GM18861 (cell line): Measurements from ENCODE around the gene PARD3B.

Experiments
- ATAC-seq: cut with Tn5 transposase; IDR thresholded peaks from one replicate; pipeline ENCODE4 v1.9.1; 2021; ENCODE audit not compliant: unreplicated experiment

Gene PARD3B

DNA sequence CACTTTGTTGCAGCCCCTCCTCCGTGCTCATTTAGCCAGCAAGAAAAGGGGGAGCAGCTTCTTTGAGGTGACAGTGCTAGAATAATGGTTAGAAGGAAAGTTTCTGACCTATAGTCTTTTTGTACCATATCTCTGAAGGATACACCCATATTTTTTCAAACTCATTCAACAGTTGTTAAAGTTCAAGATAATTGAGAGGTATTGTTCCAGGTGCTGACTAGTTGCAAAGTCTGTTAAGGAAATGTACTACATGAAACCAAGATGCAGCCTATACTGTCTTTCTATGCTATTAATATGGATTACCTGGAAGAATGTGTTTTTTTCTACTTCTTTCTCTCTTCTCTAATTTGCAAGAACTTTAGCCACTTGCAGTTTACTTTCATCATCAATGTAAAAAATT lies 495.0 kb downstream of the PARD3B start:
- ATAC-seq = no peak

DNA sequence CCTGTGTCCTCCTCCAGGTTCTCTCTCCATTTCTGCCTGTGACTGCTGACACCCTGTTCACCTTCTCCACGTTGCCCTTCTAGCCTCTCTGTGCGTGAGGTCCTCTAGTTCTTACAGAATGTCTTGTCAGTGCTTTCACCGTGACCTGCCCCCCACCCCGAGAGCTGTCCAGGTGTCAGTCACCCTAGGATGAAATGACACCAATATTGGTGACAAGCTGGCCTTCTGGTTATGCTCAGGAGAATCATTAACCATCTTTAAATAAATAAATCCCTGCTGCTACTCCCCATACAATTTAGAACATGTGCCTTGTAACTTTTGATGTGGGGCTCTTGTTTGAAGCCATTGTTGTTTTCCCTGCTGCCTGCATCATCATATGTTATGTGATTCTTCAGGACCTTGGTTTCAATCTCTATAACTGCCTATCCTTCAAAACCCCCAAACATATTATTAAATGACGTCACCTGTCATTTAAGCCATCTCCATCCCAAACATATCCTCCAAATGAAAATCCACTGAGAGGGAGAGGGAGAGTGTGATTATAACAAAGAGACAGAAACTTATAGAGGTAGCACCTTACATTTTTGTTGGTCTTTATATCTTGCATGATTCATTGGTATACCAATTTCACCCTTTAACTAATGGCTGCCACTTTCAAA lies 496.3 kb downstream of the PARD3B start:
- no peak for ATAC-seq

DNA sequence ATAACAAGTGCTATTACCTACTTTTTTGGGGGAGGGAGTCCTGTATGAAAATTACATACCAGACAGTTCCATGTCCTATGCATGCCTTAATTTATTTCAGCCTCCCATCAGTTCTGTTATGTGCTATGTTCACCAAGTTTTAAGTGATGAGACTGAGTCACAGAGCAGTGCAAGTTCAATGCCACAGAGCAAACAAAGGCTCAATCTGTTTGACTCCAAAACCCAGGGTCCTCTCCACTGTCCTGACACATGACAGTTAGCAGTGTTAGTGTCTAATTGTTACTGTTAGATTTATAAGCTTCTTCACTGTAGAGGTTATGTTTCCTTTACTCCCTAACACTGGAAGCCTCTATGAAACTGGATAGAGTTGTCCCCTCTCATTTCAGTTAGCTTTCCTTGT lies 498.0 kb downstream of the PARD3B start:
- no peak for ATAC-seq

DNA sequence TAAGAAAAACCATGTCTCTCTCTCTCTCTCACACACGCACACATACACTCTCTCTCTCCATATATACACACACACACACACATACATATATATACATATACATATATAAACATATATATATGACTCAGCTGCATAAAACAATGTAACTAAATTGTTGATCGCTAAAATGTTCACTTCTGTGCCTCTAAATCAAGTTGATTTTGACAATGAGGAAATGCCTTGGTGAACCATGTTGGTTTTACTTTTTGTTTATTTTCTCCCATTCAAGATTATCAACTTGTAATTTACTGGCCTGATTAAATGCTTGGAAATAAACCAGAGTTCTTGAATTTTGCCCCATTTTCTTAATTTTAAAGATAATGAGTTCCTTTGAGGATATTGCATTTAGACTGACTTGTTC lies 500.4 kb downstream of the PARD3B start:
- ATAC-seq = no peak

DNA sequence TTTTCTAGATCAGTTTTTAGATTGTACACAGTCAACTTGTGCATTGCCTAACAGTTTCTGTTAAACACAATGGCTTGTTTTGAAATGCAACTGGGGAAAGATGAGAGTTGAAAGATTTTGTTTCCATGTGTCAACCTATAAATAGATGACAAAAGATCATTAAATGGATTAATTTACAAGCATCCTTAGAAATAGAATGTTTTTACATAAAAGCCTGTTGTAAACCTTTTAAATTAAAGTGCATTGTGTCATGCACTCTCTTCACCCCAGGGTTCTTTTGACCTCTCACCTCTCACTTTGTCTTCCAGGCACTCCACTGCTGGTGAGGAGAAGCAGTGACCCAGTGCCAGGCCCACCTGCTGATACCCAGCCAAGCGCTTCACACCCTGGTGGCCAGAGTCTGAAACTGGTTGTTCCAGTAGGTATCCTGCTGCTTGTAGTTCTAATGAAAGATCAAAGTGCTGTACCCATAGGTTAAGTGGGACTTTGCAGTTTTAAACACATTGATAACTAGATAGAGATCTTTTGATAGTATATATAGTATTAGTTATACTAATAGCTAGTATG lies 502.1 kb downstream of the PARD3B start:
- no peak for ATAC-seq

DNA sequence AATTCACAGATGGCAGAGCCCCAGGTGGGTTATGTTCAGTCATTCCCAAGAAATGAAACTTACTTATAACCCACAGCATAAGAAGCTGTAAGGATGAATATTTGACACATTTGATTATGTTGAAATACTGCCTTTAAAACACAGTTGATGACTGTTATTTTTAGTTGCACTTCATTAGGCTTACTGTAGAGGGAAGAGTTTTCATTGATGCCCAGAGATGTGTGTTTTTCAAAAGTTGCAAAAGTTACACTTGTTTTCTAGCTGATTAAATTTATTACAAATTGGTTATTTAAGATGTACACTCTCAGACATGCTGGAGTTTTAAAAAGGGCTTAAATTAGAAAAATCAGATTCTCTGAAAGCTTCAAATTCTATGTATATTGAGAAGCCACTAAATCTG lies 506.1 kb downstream of the PARD3B start:
- ATAC-seq = no peak

DNA sequence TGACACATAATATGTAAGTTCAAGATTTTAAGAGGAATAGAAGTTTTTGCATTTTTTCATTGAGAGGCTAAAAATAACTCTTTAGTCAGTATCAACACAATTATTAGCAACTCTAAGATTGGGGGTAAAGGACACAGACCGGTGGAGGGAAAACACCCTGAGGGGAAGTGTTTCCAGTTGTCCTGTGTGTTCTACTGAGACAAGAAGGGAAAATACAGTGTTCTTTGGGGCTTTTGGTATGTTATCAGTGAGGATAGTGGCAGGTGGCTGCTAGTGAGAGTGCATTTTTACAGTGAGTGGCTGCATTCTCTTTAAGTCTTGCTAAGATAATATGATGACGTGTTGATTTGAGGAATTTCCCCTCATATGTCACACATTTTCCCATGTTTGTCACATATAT lies 507.5 kb downstream of the PARD3B start:
- ATAC-seq = no peak

DNA sequence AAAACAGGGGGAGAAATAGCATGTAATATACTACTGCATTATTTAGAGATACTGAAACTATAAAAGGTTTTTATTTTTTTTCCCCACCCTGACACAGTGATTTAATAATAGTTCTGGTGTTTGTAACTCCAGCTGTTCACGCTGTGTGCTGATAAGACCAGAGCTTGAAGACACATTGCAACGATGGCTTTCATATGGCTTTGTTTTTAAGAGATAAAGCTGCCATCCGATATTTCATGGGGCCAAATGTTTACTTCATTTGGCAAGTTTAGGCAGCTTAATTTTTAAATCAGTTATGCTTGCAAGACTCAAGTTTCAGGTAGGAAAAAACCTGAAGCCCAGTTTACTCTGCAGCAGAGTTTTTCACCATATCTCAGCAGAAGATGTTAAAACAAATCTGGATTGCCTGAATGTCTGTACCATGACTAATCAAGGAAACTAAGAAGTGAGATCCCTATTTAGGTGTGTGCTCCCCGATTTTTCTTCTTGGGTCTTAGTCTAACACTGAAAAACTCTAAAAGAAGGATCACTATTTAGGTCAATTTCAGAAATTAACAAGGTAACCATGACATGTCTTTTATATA lies 508.6 kb downstream of the PARD3B start:
- ATAC-seq = no peak

DNA sequence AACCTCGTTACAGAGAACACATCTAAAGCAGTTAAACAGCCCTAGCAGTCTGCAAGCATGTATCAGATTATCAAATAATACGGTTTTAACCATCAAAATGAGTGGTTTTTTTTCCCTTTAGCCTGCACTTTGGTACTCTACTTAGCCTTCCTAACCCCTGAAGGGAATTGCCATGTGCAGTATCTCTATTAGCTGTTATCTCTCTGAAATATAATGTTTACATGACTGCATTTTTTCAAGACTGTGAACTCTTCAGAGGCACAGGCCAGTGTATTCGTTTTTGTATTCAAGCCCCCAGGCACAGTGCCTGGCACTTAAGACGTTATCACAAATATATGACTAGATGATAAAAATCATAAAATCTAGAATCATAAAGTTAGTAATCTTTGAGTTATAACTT lies 509.5 kb downstream of the PARD3B start:
- no peak for ATAC-seq

DNA sequence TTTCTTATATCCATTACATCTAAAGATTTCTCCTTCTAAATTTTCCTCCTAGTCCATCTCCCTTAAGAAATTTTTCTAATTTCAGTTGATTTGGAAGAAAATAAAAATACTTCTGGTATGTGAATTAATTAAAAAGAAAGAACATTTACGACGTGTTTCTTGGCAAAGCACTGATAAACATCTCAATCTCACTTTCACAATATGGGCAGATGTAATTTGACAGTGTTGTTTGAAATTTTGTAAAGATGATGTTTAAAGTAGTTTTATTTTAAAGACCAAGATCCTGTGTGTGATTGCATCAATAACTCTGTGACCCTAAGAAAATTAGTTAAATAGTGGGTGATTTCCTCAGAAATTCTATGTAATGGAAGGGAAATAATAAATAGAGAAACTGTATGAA lies 510.0 kb downstream of the PARD3B start:
- no peak for ATAC-seq

DNA sequence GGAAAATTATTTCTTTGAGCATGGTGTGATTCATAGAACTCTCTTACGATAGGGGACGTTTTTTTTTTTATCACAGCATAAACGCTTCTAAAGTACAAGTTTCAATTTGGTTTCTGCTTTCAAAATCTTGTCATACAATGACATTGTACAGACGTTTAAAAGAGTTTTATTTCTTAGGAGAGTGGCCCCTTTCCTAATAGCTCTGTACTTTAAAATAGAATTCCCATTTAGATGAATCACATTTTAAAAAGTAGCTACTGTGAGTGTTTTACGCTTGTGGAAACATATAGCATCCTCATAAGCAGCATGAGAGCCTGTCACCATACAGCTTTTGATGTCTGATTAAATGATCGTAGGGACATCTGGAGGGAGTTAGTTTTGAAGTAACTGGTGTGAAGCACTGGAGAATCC lies 510.9 kb downstream of the PARD3B start:
- no peak for ATAC-seq

DNA sequence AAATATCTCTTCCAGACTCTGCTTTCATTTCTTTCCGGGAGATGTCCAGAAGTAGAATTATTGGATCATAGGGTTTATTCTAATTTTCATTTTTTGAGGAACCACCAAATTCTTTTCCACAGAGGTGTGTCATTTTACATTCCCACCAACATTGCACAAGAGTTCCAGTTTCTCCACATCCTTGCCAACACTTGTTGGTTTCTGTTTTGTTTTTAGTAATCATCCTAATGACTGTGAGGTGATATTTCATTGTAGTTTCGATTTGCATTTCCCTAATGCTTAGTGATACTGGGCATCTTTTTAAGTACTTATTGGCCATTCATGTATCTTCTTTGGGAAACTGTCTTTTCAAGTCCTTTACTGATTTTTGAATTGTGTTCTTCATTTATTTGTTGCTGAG lies 513.1 kb downstream of the PARD3B start:
- ATAC-seq = no peak

DNA sequence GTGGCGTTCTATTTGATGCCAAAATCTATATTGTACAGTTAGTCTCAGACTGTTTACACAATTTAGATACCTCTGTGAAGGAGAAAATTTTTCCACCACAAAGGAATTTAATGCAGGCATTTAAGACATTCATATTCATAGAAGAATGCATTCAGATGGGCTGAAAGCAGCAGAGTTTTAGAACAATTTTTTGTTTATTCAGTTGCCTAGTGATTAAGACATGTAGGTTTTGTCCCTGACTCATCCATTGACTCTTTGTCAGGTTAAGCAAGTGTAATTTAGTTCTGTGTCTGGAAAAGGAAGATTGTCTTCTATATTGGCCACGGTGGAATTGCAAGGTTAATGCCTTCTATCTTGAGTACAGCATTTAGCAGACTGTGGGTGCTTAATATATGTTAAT lies 515.0 kb downstream of the PARD3B start:
- ATAC-seq = no peak

DNA sequence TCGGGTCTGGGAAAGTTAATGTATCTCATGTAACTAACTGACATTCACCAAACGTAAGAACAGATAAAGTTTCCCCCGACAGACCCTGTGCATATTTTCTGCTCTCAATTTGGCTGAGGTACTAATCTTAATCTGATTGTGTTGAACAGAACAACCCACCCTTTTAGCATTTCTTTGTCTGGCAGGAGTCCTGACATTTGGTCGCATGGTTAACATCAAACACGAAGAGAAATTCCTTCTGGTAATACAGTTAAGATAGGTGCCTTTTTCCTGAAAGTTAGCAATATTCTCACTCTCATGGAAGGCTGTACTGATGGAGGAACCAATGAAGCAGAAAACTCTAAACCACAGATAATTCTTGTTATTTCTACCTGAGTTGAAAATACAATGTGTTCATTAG lies 520.8 kb downstream of the PARD3B start:
- ATAC-seq = no peak

DNA sequence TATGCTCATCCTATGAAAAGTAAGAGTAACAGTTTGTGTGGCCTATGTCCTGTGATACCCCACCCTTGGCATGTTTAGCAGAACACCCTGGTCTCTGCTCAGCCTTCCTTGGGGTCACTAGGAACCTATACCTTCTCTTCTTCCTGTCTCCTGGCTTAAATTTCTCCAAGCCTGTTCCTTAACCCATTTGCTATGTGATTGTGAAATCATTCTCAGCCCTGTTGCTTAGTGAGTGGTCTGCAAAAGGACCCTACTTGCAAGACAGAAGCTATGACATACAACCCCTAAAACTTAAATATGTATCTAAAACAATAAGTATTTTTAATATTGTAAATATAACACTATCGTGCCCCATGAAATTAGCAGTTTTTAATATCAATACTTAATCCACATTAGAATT lies 524.7 kb downstream of the PARD3B start:
- ATAC-seq = no peak

DNA sequence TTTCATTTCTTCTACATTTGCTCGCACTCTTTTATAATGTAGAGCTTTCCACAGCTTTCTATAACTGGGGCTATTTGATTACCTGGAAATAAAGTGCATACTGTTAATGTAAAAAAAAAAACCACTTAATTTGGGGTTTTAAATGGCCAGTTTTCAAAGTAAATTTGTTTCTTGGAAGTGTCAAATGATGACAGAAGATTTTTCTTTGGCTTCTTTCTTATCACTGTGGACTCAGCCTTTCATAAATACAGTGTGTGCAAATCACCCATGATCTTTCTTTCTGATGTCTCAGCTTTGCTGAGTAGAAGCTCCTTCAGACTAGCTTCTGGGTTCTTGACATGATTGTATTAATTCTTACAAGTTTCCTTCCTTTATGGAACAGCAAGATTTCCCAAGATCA lies 525.6 kb downstream of the PARD3B start:
- no peak for ATAC-seq

DNA sequence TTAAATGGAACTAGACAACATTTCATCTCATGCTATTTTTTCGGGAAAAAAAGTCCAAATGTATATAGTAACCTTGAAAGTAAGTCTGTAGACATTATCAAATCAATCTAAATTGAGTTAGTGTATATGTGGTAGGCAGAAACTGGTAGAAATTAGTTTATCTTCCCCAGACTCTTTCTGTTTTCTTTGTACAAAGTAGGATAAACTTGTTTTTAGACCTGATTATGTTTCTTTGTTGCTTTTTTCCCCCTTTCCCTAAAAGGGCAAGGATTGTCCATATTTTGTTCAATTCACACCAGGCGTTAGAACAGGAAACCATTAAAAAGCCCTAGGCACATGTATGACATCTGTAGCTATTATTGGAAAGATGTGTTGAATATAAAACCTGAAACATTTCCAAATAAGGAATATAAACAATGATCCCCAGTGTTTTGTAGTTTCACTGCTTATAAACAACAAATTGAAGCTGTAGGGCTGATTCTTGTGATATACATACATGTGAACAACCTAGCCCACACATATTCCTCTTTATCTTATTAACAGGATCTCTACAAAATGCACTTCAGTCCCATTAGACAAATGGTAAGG lies 528.3 kb downstream of the PARD3B start:
- no peak for ATAC-seq

DNA sequence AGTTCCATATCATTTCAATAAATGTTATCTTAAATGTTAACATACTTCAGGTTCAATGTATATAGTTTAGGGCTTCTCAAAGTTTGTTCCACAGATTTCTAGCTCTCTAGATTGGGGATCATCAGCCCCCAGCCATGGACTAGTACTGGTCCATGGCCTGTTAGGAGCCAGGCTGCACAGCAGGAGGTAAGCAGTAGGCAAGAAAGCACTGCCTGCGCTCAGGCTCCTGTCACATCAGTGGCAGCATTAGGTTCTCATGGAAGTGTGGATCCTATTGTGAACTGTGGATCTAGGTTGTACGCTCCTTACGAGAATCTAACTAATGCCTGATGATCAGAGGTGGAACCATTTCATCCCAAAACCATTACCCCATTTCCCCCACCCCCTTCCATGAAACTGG lies 531.1 kb downstream of the PARD3B start:
- ATAC-seq = no peak

DNA sequence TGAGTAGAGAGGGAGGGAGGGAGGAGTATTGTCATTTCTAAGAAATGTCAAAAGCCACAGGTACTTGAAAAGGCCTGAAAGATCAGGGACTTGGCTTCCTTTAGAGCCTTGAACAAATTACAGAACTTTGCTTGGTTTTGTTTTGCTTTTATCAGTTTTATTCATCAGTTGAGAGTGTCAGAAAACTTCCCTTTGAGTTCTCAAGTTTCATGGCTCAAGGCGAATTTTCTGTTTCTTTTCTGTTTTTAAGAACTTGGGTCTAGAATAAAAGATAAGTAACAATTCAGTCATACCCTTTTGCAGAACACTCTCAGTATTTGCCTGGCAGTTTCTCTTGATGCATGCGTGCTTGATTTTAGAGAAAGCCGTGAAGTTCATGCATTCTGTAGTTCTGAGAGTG lies 531.9 kb downstream of the PARD3B start:
- ATAC-seq = no peak

DNA sequence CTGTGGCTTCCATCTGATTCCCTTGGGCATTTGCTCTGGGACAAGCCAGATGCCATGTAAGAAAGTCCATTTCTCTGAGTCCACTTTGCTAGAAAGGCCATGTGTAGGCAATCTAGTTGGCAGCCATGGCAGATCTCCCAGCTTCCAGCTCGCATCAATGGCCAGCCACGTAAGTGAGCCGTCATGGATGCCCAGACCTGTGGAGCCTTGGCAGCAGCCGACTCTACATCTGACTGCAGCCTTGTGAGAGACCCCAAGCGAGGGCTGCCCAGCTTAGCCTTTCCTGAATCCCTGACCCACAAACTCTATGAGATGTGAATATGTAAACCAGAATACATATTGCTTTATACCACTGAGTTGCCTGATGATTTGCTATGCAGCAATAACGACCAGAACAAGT lies 533.5 kb downstream of the PARD3B start:
- ATAC-seq = no peak

DNA sequence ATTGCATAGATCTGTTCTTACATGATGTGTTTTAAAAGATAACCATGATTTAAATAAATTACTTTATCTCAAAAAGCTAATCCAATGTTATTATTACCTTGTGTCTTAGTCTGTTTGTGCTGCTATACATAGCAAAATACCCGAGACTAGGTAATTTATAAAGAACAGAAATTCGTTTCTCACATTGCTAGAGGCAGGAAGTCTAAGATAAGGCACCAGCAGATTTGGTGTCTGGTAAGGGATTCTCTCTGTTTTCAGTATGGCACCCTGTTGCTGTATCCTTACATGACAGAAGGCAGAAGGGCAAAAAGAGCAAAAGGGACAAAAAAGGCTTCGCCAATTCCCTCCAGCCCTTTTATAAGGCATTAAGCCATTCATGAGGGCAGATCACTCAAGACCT lies 533.9 kb downstream of the PARD3B start:
- ATAC-seq = no peak

DNA sequence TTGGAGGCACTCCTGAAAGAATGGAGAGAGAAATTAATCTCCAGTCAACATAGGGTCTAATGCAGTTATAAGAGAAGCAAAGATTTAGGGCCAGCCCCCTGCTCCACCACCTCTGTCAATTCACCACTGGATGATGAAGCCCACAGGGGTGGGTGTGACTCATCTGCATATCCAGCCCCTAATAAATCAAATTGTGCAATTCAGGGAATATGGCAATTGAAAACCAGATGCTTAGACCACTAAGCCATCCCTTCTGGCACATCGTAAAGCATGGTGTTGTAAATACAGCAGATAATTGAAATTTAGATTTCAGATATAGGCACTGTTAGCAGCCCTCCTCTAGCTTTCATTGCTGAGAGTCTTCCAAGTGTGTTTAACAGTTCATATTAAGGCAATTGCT lies 541.4 kb downstream of the PARD3B start:
- ATAC-seq = no peak

DNA sequence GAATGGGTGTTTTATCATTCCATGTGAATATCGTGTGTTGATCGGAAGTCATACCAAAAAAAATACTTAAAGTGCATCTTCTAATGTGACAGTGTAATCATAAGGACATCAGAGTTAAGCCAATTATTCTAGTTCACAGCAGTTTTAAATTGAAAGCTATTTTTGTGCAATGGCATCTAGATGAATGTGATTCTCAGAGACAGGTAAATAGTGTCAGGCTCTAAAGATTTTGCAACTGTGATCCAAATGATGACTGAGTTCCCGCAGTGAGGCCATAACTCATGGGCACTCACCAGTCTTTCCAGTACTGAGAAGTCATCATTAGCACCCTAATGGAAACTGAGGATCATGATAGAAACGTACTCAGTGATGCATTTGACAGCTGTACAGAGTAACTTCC lies 542.6 kb downstream of the PARD3B start:
- no peak for ATAC-seq
